Bronchial epithelial cell (primary cell): ENCODE data around the gene PBRM1. TPM values are rescaled to one million over a fixed set of nuclear protein-coding genes. Genes with fewer than 3 reads are reported as not detected.

ENCODE experiments used
- DNase-seq: peaks from one replicate; pipeline ENCODE4 v3.0.0-alpha.2; 2010; ENCODE audit warnings: low read depth
- FAIRE-seq: peaks from 2 replicates; lab custom pipeline; 2011; peaks lifted over from hg19 to GRCh38; lab: Jason Lieb, UNC
- H3K27me3 ChIP-seq: 2 replicates; pipeline ENCODE4 v1.5.1; 2011; ENCODE audit warnings: low read length; ENCODE audit not compliant: control insufficient read depth, insufficient read depth
- H3K36me3 ChIP-seq: 2 replicates; pipeline ENCODE4 v1.5.1; 2011; ENCODE audit warnings: low read length; ENCODE audit not compliant: control insufficient read depth, insufficient read depth
- H3K4me3 ChIP-seq: 2 replicates; pipeline ENCODE4 v1.5.1; 2011; ENCODE audit warnings: mild to moderate bottlenecking, low read depth, low read length, control low read depth
- CTCF ChIP-seq: IDR thresholded peaks from 2 replicates; pipeline ENCODE4 v1.5.1; 2011; ENCODE audit warnings: mild to moderate bottlenecking, moderate library complexity, low read length, control low read depth, inconsistent platforms; ENCODE audit not compliant: insufficient read depth, severe bottlenecking
- total RNA-seq: library from RNA; depleted of rRNA; stranded (reverse); fragments of >200 nt; gene quantifications from 2 replicates; pipeline ENCODE4 v1.2.1, GENCODE V29; 2014

Gene PBRM1
- total RNA-seq, 1 donor from 2014 or later = 95.6 TPM

- Histone ChIP-seq H3K36me3 (peaks cover 35% of the 10 kb centered on the region), H3K27me3 (no peaks in the 10 kb centered on the region), H3K4me3 (no peak overlapping the region)
- FAIRE-seq (no peak), DNase-seq (peak; percentile 34)
- TF ChIP-seq CTCF = no peak
Measured at GRCh38 chr3:52688266-52688665, 2.6 kb upstream of the PBRM1 start.

- H3K36me3 ChIP-seq = peaks cover 24% of the 10 kb centered on the region
- DNase-seq (peak; percentile 25), FAIRE-seq (no peak)
- no peaks in the 10 kb centered on the region for H3K27me3 ChIP-seq
- peak overlapping the region; percentile 88 for H3K4me3 ChIP-seq
- no peak for TF ChIP-seq CTCF
Measured at GRCh38 chr3:52685285-52685708, 416 bp downstream of the PBRM1 start.

- no peak for TF ChIP-seq CTCF
- H3K27me3 ChIP-seq = no peaks in the 10 kb centered on the region
- no peak overlapping the region for H3K4me3 ChIP-seq
- H3K36me3 ChIP-seq = peaks cover 20% of the 10 kb centered on the region
- FAIRE-seq = no peak
- no peak for DNase-seq
Measured at GRCh38 chr3:52684184-52684583, 1.5 kb downstream of the PBRM1 start.

GRCh38 chr3:52683611-52684010 is 2.1 kb downstream of the PBRM1 start:
- no peak for FAIRE-seq
- H3K4me3 ChIP-seq = no peak overlapping the region
- peaks cover 14% of the 10 kb centered on the region for H3K36me3 ChIP-seq

GRCh38 chr3:52682016-52682415 is 3.7 kb downstream of the PBRM1 start:
- DNase-seq = peak; percentile 86
- H3K4me3 ChIP-seq = no peak overlapping the region
- no peaks in the 10 kb centered on the region for H3K27me3 ChIP-seq
- peaks cover 8% of the 10 kb centered on the region for H3K36me3 ChIP-seq
- FAIRE-seq = no peak
- TF ChIP-seq CTCF = peak; percentile 30

More at GRCh38 chr3:52683611-52684010, 2.1 kb downstream of the PBRM1 start:
- no peak for DNase-seq
- no peak for TF ChIP-seq CTCF
- no peaks in the 10 kb centered on the region for H3K27me3 ChIP-seq

GRCh38 chr3:52681596-52681995 is 4.1 kb downstream of the PBRM1 start:
- H3K27me3 ChIP-seq = no peaks in the 10 kb centered on the region
- no peak overlapping the region for H3K4me3 ChIP-seq
- DNase-seq (no peak), FAIRE-seq (no peak)
- H3K36me3 ChIP-seq = peaks cover 10% of the 10 kb centered on the region
- no peak for TF ChIP-seq CTCF
